Vagina (tissue), 2 donors: ENCODE results near the gene BAZ1B.

Experiments used
- CTCF ChIP-seq, 3 experiments: fragments of 450-650 bp in 2 of 3; fragments of 200-600 bp in 1 of 3; sonication (generic) in 1 of 3; IDR thresholded peaks; one replicate each; pipeline ENCODE4 v1.5.1; 2017 to 2019; ENCODE audit warnings: antibody characterized with exemption in 3 of 3, mild to moderate bottlenecking in 2 of 3, moderate library complexity in 2 of 3
- POLR2A ChIP-seq, 2 donors: fragments of 450-650 bp; IDR thresholded peaks; one replicate each; pipeline ENCODE4 v1.6.1; 2017; ENCODE audit warnings: antibody characterized with exemption in 2 of 2, mild to moderate bottlenecking in 2 of 2, moderate library complexity in 2 of 2

GRCh38 chr7:73426016-73426415, 96.1 kb downstream of the BAZ1B start:
- TF ChIP-seq POLR2A (IDR thresholded peaks at IDR 0.05) (no peak), CTCF (IDR thresholded peaks at IDR 0.05) (no peak)
